ENCODE measurements around the gene SLC38A9. TPM values are rescaled to one million over a fixed set of nuclear protein-coding genes. Genes with fewer than 3 reads are reported as not detected.

SLC38A9 gene
- total and polyA plus RNA-seq, 4 donors: 11.4 to 31.0 (median 18.6) TPM

- 91% methylated on average over 2 of the region's 2 CpGs for WGBS
- Histone ChIP-seq H3K9ac (ENCODE audit: low read depth in 1 of 2, low read length in 2 of 2) (no peak overlapping the region), H3K9me3 (ENCODE audit: control insufficient read depth in 4 of 4, low read length in 3 of 4) (no peaks in the 10 kb centered on the region), H3K36me3 (ENCODE audit: control insufficient read depth in 4 of 4, insufficient read depth in 3 of 4, low read depth in 1 of 4, low read length in 3 of 4) (no peaks in the 10 kb centered on the region), H3K27me3 (ENCODE audit: control insufficient read depth in 4 of 4, insufficient read depth in 4 of 4, low read length in 3 of 4) (no peaks in the 10 kb centered on the region), H3K4me3 (ENCODE audit: low read depth in 1 of 3, low read length in 3 of 3) (no peak overlapping the region), H3K27ac (ENCODE audit: low read depth in 1 of 2, low read length in 2 of 2) (no peak overlapping the region), H3K4me1 (ENCODE audit: control insufficient read depth in 4 of 4, insufficient read depth in 4 of 4, low read length in 3 of 4) (no peaks in the 10 kb centered on the region)
- TF ChIP-seq CTCF (IDR thresholded peaks at IDR 0.05; ENCODE audit: low read depth, low read length, missing input control): no peak
- TF ChIP-seq REST (IDR thresholded peaks at IDR 0.05): no peak
- TF ChIP-seq EGR1 (IDR thresholded peaks at IDR 0.05; ENCODE audit: low read depth in 2 of 2): no peak
- TF ChIP-seq, protein P1, sequence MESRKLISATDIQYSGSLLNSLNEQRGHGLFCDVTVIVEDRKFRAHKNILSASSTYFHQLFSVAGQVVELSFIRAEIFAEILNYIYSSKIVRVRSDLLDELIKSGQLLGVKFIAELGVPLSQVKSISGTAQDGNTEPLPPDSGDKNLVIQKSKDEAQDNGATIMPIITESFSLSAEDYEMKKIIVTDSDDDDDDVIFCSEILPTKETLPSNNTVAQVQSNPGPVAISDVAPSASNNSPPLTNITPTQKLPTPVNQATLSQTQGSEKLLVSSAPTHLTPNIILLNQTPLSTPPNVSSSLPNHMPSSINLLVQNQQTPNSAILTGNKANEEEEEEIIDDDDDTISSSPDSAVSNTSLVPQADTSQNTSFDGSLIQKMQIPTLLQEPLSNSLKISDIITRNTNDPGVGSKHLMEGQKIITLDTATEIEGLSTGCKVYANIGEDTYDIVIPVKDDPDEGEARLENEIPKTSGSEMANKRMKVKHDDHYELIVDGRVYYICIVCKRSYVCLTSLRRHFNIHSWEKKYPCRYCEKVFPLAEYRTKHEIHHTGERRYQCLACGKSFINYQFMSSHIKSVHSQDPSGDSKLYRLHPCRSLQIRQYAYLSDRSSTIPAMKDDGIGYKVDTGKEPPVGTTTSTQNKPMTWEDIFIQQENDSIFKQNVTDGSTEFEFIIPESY (IDR thresholded peaks at IDR 0.05): no peak
- TF ChIP-seq, protein P2, sequence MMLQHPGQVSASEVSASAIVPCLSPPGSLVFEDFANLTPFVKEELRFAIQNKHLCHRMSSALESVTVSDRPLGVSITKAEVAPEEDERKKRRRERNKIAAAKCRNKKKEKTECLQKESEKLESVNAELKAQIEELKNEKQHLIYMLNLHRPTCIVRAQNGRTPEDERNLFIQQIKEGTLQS (IDR thresholded peaks at IDR 0.05): no peak
- no peak for TF ChIP-seq FOXA2 (IDR thresholded peaks at IDR 0.05)
- TF ChIP-seq NR2F2 (IDR thresholded peaks at IDR 0.05): no peak
- no peak for TF ChIP-seq GABPA (IDR thresholded peaks at IDR 0.05 in 1 of 2, conservative IDR thresholded peaks at IDR 0.05 in 1 of 2)
- TF ChIP-seq FOXA1 (IDR thresholded peaks at IDR 0.05): no peak
- no peak for TF ChIP-seq YY1 (IDR thresholded peaks at IDR 0.05)
- no peak for TF ChIP-seq SP1 (IDR thresholded peaks at IDR 0.05)
- no peak for TF ChIP-seq JUND (IDR thresholded peaks at IDR 0.05)
- TF ChIP-seq, protein P3, sequence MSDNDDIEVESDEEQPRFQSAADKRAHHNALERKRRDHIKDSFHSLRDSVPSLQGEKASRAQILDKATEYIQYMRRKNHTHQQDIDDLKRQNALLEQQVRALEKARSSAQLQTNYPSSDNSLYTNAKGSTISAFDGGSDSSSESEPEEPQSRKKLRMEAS (IDR thresholded peaks at IDR 0.05): no peak
- DNase-seq (ENCODE audit: low spot score): no peak
Observed at GRCh38 chr5:55680353-55680752, 31.8 kb downstream of the SLC38A9 start.

GRCh38 chr5:55679556-55679955, 32.6 kb downstream of the SLC38A9 start:
- H3K9me3 ChIP-seq (ENCODE audit: control insufficient read depth in 4 of 4, low read length in 3 of 4): no peaks in the 10 kb centered on the region
- no peaks in the 10 kb centered on the region for H3K4me1 ChIP-seq (ENCODE audit: control insufficient read depth in 4 of 4, insufficient read depth in 4 of 4, low read length in 3 of 4)
- no peaks in the 10 kb centered on the region for H3K27me3 ChIP-seq (ENCODE audit: control insufficient read depth in 4 of 4, insufficient read depth in 4 of 4, low read length in 3 of 4)
- H3K36me3 ChIP-seq (ENCODE audit: control insufficient read depth in 4 of 4, insufficient read depth in 3 of 4, low read depth in 1 of 4, low read length in 3 of 4): no peaks in the 10 kb centered on the region
- no peak overlapping the region for H3K27ac ChIP-seq (ENCODE audit: low read depth in 1 of 2, low read length in 2 of 2)
- 5% methylated on average over 1 of the region's 1 CpG for WGBS
- no peak for DNase-seq (ENCODE audit: low spot score)
- H3K9ac ChIP-seq (ENCODE audit: low read depth in 1 of 2, low read length in 2 of 2): no peak overlapping the region
- TF ChIP-seq, protein P1 (IDR thresholded peaks at IDR 0.05): no peak
- TF ChIP-seq YY1 (IDR thresholded peaks at IDR 0.05) (no peak), REST (IDR thresholded peaks at IDR 0.05) (peak; percentile 94), HNF4G (IDR thresholded peaks at IDR 0.05) (no peak), JUND (IDR thresholded peaks at IDR 0.05) (no peak), FOXA2 (IDR thresholded peaks at IDR 0.05) (no peak), NR2F2 (IDR thresholded peaks at IDR 0.05) (no peak), HNF4A (conservative IDR thresholded peaks at IDR 0.05) (no peak), EGR1 (IDR thresholded peaks at IDR 0.05; ENCODE audit: low read depth in 2 of 2) (no peak)
- no peak overlapping the region for H3K4me3 ChIP-seq (ENCODE audit: low read depth in 1 of 3, low read length in 3 of 3)

Data from liver (tissue), 9 donors.